HG03159 (cell line): ENCODE measurements around the gene PIK3IP1.
"Not testable (repeated sequence)": the region's sequence is repeated elsewhere in the genome, so short reads cannot be mapped to it uniquely, and the experiment has no call there.

ENCODE experiments used
- ATAC-seq: cut with Tn5 transposase; IDR thresholded peaks from one replicate; pipeline ENCODE4 v1.9.1; 2021; ENCODE audit warnings: mild to moderate bottlenecking, moderate library complexity; ENCODE audit not compliant: unreplicated experiment

Gene PIK3IP1

DNA sequence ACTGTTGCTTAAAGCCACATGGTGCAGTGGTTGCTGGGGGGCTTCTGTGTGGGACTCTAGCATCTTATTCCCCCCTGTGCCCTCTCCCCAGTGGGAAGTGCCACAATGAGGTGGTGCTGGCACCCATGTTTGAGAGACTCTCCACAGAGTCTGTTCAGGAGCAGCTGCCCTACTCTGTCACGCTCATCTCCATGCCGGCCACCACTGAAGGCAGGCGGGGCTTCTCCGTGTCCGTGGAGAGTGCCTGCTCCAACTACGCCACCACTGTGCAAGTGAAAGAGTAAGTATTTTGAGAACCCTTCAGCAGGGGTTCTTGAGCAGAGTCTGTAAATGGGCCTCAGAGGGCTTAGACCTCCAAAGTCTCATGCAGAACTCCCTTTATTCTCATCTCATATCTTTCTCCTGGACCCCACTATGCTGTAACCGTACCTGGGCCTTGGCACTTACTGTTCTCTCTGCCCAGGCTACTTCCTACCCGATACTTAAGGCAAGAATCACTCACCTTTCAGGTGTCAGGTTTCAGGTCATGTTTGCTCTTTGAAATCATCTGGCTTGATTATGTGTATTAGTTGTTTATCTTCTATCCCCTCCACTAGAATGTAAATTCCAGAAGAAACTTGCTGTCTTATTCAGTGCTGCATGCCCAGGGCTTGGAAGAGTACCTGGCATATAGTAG is 32.4 kb downstream of the PIK3IP1 start:
- ATAC-seq, result no peak

DNA sequence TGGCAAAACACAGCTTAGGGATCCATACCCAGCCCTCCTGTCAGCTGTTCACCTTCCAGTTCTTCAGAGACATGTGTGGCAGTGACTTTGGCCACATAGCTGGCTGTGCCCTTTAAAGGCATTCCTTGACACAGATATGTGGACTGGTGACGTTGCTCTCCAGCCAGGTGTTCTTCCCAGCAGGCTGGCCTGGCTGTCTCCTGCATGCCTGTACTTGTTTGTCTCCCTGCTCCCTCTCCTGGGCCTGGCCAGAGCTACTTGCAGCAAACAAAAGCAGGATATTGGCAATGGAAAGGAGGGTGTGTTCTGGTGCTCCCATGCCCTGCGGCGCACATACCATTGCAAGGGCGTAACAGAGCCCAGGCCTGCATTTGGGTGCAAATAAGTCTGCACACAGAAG is 38.3 kb downstream of the PIK3IP1 start:
- no peak for ATAC-seq

DNA sequence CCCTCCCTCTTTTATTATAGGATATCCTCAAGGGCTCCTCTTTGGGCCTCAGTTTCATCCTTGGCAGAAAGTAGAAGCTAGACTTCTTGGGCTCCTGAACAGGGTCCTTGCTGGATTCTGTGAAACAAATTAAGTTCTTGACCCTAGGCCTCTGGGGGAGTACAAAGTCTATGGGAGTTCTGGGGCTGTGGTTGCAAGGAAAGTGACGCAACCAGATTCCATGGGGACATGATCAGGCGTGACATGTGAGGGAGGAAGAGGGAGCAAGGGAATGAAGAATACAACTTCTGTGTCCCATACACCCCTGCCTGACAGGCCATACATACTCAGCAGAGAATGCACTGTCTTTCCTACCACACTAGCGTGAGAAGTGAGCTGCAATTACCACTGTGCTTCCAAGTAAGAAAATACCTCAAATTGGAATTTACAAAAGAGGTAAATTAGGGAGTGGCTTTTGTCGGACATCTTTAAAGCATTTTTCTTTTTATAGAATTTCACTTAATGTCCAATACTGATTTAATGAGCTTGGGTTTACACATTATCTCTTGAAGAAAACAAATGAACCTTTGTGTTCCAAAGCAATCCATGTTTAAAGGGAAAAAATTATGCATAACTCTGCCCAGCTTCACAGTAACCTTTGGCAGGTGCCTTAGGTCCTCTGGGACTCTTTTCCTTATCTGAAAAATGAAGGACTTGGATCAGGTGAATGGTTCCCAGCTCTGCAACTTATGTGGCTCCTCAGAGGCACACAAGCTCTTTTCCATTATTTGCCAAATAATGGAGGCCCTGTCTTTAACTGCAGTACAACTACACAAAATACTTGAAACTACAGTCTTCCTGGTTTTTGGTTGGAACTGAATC is 41.3 kb downstream of the PIK3IP1 start:
- ATAC-seq, result no peak

DNA sequence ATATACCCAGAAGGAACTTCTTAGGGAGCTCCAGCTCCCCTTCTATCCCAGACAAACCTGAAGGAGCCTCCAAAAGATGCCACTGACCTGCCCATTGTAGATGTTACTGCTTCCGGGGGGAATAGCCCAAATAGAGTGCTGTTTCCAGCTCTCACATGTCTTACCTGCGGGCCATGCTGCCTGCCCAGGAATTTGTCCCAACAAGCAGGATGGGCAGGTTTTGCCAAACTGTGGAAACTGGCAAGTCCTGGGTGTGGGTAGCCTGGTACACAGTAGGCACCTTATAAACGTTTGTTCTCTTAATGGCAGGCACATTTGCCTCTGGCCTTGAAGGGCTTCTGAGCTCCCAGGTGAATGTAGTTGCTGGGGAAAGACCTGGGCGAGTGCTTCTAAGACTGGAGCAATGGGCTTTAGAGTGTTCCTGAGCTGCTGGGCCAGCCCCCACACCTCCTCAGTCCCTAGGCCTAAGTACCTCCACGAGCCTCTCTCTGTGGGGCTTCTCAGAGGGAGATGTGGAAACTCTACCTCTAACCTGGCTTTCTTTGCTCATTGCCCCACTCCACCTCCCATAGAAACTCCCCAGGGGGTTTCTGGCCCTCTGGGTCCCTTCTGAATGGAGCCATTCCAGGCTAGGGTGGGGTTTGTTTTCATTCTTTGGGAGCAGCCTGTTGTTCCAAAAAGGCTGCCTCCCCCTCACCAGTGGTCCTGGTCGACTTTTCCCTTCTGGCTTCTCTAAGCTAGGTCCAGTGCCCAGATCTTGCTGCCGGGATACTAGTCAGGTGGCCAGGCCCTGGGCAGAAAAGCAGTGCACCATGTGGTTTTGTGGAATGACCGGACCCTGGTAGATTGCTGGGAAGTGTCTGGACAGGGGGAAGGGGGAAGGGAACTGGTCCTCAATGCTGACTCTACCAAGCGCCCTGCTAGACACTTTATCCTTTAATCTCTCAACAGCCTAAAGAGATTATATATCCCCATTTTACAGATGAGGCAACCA is 43.0 kb downstream of the PIK3IP1 start:
- ATAC-seq, result no peak

DNA sequence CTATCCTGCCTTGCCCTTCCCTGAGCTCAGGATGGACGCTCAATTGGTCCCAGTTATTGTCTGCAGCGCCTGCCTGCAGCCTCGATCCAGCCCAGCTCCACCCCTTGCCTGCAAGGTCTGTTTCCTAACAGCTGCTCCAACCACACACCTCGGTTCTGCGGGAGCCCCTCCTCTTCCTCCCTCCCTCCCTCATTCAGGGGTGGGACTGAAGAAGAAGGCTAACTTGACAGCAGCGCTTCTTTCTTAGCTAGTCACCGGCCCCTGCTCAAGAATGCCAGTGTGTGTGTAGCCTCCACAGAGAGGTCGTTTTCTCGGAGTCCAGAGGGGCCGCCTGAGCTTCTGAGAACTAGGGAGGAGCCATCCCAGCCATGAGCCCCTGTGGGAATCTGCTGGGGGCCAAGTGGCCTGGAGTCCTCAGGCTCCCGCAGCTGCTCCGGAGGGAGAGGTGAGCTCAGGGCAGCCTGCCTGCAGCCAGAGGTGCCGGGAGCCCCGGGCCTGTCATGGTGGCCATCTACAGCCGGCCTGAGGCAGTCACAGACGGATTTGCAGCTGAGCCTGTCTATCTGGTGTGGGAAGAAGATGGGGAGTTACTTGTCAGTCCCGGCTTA is 44.0 kb downstream of the PIK3IP1 start:
- no peak for ATAC-seq

DNA sequence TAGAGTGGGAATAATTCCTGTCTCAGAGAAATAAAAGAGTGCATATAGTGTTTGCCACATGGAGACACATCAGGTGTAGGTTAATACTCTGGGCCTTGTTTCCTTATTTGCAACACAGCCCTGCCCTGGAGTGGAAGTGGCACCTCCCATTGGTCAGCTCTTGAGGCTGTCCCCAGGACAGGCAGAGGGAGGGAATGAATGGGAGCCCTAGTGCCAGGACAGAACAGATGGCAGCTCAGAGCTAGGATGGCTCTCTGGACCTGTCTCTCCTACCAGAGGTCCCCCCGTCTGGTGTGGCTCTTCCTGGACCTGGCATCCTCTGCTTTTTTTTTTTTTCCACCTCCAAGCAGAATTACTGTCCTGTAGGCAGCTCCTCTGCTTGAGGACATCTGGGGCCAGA is 44.6 kb downstream of the PIK3IP1 start:
- ATAC-seq, result no peak

DNA sequence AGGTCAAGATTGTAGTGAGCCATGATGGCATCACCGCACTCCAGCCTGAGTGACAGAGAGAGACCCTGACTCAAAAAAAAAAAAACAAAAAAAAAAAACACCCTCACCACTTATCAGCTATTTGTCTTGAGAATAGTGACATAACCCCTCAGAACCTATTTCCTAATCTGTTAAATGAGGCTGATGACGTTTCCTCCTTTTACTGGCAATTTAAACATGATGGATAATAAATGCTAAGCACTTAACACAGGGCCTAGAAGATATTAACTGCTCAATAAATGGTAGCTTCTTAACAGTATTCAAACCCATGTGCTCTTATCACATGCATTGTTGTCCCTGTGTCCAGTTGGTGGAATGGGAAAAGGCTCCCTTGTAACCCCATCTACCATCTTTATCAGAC is 45.6 kb downstream of the PIK3IP1 start:
- ATAC-seq, result no peak

DNA sequence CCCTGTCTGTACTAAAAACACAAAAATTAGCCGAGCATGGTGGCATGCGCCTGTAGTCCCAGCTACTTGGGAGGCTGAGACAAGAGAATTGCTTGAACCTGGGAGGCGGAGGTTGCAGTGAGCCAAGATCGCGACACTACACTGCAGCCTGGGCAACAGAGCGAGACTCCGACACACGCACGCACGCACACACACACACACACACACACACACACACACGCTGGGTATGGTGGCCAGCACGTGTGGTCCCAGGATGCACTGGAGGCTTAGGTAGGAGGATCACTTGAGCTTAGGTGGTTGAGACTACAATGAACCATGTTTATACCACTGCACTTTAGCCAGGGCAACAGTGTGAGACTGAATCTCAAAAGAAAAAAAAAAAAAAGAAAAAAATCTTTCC is 46.3 kb downstream of the PIK3IP1 start:
- not testable (repeated sequence) for ATAC-seq

DNA sequence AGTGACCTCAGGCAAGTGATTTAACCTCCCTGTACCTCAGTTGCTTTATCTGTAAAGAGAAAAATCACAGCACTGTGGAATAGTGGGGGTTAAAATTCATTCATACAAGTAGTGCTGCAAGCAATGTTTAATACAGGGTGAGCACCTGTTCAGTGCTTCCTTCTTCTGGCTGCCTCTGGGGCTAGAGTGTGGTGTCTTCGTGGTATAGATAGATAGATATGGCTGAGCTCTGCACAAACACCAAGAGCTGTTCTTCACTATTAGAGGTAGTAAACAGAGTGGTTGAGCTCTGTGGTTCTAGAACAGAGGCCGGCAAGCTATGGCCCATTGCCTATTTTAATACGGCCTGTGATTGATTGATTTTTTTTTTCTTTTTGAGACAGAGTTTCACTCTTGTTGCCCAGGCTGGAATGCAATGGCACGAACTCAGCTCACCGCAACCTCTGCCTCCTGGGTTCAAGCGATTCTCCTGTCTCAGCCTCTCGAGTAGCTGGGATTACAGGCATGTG is 47.3 kb downstream of the PIK3IP1 start:
- no peak for ATAC-seq

DNA sequence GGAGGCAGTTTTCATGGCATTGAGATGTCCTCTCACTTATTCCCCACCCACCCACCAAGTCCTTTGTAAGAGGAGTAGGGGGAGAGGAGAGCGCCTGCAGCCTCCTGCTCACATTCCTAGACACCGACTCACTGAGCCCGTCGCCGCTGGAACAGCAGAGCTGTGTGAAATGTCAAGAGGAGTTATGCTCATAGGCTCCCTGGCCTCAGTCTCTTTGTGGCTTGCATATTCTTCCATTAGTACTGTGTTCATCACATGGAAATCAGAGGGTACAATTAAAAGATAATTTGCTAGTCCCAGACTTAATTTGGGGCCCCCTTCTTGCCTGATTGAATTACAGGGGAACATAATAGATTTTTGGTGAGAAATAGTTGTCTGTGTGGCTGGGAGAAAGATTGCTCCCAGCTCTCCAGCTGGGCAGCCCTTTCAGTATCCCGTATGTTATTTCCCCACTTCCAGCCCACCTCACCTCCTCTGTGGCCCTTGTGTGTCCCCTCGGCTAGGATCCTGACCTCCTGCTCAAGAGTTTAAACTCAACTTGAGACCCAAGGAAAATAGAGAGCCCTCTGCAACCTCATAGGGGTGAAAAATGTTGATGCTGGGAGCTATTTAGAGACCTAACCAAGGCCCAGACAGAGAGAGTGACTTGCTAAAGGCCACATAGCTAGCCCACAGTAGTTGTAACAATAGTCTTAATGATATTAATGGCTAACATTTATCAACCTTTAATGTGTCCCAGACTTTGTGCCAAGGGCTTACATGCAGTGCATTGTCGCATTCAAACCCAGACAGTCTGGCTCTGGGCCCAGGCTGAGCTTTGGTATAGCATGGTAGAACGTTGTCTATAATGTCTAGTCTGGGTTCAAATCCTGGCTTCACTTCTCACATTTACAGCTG is 48.0 kb downstream of the PIK3IP1 start:
- ATAC-seq, result no peak

DNA sequence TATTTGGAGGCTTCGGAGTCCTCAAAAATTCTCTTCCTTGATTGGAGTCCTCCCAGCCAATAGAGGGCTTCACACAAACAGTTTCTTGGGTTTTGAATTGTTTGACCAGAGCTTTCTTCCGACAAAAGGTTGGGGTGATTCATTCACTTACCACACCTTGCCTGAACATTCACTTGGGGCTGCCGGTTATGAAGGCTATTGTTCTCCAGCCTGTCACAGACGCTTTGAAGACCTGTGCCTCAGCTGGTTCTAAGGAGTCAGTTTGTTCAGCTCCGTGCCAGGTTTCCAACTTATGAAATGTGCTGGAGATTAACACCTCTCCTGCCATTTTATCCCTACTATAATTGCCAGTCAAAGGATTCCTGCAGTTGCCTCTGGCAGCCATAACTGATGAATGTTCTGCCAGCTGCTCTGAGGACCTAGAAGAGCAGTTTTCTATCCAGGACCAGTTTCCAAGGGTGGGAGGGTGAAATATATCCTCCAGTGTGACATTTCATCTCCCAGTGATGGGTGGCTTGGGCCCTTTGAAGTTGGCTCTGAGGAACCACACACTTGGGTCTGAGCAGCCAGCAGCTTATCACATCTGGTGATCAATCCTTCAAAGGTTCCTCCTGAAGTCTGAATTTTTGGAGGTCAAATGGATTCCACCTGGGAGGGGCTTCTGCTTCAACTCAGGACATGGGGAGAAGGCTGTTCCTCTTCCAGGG is 48.8 kb downstream of the PIK3IP1 start:
- ATAC-seq, result no peak

DNA sequence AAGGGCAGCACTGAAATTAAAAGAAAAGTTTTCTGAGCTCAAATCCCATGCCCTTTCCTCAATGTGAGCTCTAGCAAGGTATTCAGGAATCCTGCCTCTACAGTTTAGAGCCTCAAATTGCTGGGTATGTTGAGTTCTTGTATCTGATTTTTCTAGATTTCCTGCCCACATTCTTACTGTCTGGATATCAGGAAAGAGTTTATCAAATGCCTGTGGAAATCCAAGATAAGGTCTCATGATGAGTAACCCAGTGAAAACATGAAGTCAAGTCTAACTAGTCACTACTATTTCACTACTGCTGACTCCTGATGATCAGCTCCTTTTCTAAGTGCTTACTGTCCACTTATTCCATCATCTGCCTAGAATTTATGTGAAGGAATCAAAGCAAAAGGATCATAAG is 50.4 kb downstream of the PIK3IP1 start:
- ATAC-seq, result no peak

DNA sequence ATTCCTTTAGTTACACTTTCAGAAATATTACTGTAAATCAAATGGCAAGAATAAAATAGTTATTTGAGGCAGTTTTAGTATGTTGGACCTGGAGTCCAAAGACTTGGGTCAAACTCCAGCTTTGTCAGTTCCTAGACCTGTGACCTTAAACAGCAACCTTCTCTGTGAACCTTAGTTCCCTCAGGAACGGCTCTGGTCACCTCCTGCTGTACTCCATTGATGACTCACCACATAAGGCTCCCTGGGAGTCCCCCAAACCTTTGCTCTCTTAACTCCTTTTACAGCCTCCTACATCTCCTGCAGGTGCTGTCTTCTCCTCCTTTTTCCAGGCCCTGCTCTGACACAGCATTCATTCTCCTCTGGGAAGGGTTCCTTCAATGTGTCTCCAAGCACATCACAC is 51.1 kb downstream of the PIK3IP1 start:
- no peak for ATAC-seq

DNA sequence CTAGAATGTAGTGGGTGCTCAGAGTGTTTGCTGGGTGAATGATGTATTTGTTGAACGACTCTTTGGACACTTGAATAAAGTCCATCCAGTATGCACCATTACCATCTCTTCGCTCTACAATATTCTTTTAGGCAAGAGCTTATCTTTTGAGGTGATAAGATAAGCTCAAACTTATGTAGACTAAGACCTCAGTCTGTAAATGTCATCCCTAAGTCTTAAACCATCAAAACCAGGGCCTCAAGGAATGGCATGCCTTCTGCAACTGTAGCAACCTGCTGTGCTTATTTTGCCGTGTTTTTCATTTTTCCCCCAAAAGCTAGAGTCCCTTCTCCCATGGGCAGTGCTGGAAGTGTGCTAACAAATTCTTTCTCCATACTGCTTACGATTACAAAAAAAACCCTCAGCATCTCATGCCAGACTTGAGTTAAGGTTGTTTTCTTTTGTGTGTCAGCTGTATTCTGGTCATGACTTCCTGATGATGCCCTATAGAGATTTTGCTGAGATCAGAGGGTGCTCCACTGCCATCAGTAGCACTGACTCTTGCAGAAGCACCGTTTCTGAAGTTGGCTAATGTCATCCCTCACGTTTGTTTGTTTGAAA is 52.4 kb downstream of the PIK3IP1 start:
- no peak for ATAC-seq

DNA sequence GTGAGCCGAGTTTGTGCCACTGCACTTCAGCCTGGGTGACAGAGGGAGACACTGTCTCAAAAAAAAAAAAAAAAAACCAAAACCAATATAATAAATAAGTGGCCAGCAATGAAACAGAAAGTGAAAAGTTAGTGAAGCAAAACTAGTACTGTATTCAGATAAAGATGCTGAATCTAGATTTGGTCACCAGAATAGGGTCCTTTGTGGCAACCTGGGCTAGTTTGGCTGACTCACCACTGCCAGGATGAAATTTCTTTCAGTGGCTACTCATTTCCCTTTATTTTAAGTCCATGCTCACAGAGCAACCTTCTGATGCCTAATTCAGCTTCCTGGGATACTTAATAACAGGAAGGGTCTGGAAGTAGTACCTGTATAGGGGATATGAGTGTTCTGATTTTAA is 54.2 kb downstream of the PIK3IP1 start:
- no peak for ATAC-seq

DNA sequence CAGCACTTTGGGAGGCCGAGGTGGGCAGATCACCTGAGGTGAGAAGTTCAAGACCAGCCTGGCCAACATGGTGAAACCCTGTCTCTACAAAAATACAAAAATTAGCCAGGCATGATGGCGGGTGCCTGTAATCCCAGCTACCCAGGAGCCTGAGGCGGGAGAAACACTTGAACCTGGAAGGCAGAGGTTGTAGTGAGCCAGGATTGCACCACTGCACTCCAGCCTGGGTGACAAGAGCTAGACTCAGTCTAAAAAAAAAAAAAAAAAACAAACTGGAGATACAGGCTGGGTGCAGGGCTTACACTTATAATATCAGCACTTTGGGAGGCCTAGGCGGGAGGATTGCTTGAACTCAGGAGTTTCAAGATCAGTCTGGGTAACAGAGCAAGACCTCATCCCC is 56.2 kb downstream of the PIK3IP1 start:
- not testable (repeated sequence) for ATAC-seq

DNA sequence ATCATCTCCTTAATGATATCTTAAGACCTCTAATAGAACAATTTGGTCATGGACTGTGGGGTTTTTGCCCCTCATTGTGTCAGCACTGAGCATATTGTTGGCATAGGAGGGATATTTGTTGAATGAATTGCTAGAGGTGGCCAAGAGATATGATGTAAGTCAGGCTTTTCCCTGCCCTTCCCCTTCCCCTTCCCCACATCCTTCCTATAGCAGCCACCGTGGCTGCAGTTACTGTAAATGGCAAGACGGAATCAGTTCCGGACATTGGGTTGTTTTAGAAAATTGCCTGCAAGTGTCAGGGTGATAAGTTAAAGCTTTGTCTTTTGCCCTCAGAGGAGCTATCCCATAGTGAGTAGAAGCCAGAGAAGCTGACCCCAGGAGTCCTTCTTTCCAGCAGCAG is 57.2 kb downstream of the PIK3IP1 start:
- ATAC-seq, result no peak

DNA sequence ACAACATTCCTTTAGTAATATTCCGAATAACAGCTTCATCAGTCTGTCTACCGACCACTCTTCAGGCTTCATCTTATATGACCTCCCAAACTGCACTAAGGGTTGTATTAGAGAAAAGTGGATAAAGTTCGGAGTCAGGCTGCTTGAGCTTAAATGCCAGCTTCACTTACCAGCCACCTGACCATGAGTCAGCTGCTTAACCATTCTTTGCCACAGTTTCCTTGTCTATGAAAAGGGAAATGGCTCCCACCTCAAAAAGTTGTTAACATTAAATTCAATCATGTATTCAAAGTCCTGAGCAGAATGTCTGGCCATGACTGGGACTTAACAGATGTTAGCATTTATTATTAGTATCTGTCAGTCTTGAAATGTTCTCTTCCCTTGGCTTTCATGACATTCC is 59.3 kb downstream of the PIK3IP1 start:
- no peak for ATAC-seq
